ENCODE measurements around the gene DHX35.
A peak's percentile ranks its signal among the peaks of the same experiment; 100 is the strongest.

DHX35 gene

DNA sequence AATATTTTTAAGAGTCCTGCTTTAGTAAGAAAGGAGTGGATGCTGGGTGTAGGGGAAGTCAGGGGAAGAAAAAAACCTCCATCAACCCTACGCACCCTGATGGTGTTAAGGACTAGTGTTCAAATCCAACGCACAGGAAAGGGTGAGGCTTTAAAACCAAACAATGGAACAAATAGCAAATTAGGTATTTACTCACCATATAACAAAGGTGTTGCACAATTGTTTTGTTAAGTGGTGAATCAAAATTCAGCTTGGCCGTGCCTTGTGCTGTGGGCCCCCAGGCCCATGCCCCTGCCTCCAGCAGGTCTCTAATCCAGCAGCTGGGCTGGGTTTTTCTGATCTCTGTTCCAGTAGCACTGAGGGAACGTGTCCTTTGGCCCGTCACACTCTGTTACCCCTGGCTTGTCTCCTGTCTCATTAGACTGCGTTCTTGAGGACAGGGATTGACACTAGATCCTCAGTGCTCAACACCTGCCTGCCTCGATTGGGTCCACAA is 24.1 kb upstream of the DHX35 start:
- TF ChIP-seq, protein P1, sequence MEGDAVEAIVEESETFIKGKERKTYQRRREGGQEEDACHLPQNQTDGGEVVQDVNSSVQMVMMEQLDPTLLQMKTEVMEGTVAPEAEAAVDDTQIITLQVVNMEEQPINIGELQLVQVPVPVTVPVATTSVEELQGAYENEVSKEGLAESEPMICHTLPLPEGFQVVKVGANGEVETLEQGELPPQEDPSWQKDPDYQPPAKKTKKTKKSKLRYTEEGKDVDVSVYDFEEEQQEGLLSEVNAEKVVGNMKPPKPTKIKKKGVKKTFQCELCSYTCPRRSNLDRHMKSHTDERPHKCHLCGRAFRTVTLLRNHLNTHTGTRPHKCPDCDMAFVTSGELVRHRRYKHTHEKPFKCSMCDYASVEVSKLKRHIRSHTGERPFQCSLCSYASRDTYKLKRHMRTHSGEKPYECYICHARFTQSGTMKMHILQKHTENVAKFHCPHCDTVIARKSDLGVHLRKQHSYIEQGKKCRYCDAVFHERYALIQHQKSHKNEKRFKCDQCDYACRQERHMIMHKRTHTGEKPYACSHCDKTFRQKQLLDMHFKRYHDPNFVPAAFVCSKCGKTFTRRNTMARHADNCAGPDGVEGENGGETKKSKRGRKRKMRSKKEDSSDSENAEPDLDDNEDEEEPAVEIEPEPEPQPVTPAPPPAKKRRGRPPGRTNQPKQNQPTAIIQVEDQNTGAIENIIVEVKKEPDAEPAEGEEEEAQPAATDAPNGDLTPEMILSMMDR (IDR thresholded peaks at IDR 0.05; ENCODE audit: poor library complexity, severe bottlenecking), result no peak
- H3K36me3 ChIP-seq (ENCODE audit: low read depth), result peaks cover 89% of the 10 kb centered on the region
- peak; percentile 58 for DNase-seq (ENCODE audit: low spot score)

DNA sequence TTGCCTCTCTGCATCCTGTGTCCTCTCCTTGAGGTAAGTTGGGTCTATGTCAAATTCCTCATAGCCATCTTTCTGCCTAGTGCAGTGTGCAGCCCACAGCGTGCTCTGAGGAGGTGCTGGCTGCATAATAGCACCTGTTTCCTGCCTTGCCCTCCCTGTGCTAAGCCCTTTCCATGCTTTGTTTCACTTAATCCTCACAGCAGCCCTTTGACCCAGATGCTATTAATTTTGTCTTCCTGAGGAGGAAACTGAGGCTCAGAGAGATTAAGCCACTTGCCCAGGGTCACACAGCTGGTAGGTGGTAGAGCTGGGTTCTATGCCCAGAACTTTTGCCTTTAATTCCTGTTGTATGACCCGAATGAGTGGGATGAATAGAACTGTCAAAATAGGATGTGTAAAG is 22.5 kb upstream of the DHX35 start:
- Histone ChIP-seq H3K27me3 (ENCODE audit: insufficient read depth, poor library complexity, severe bottlenecking) (no peaks in the 10 kb centered on the region), H3K36me3 (ENCODE audit: low read depth) (peaks cover 92% of the 10 kb centered on the region), H3K4me3 (ENCODE audit: severe bottlenecking) (no peak overlapping the region), H3K4me1 (ENCODE audit: insufficient read depth, poor library complexity, severe bottlenecking) (peaks cover 16% of the 10 kb centered on the region), H3K9me3 (ENCODE audit: severe bottlenecking) (no peaks in the 10 kb centered on the region), H3K27ac (ENCODE audit: poor library complexity, severe bottlenecking) (no peak overlapping the region)
- no peak for ATAC-seq (ENCODE audit: low read depth)
- no peak for DNase-seq (ENCODE audit: low spot score)
- TF ChIP-seq, protein P1 (IDR thresholded peaks at IDR 0.05; ENCODE audit: poor library complexity, severe bottlenecking), result no peak

More for the DNA sequence above, 24.1 kb upstream of the DHX35 start:
- Histone ChIP-seq H3K9me3 (ENCODE audit: severe bottlenecking) (no peaks in the 10 kb centered on the region), H3K4me1 (ENCODE audit: insufficient read depth, poor library complexity, severe bottlenecking) (peaks cover 27% of the 10 kb centered on the region), H3K4me3 (ENCODE audit: severe bottlenecking) (no peak overlapping the region), H3K27me3 (ENCODE audit: insufficient read depth, poor library complexity, severe bottlenecking) (no peaks in the 10 kb centered on the region), H3K27ac (ENCODE audit: poor library complexity, severe bottlenecking) (no peak overlapping the region)
- peak; percentile 11 for ATAC-seq (ENCODE audit: low read depth)

DNA sequence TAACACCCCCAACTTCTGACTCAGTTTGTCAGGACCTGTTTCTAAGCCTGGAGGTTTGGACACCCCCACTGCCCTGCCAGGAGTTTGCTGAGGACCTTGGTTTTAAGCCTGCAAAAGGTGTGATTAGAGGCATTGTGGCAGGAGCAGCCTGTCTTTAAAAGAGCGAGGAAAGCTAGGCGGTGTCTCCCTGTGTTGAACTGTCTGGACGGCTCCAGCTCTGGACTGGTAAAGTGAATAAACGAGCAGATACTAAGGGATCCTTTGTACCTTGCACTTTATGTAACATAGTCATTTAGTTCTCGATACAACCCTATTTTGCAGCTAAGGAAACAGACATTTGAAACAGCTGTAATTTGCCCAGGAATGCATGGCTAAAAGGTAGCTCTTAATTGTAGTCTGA is 21.5 kb upstream of the DHX35 start:
- DNase-seq (ENCODE audit: low spot score) (peak; percentile 51), ATAC-seq (ENCODE audit: low read depth) (no peak)
- no peaks in the 10 kb centered on the region for H3K9me3 ChIP-seq (ENCODE audit: severe bottlenecking)
- H3K4me3 ChIP-seq (ENCODE audit: severe bottlenecking), result no peak overlapping the region
- no peak overlapping the region for H3K27ac ChIP-seq (ENCODE audit: poor library complexity, severe bottlenecking)
- H3K36me3 ChIP-seq (ENCODE audit: low read depth), result peaks cover 95% of the 10 kb centered on the region
- peaks cover 6% of the 10 kb centered on the region for H3K4me1 ChIP-seq (ENCODE audit: insufficient read depth, poor library complexity, severe bottlenecking)
- TF ChIP-seq, protein P1 (IDR thresholded peaks at IDR 0.05; ENCODE audit: poor library complexity, severe bottlenecking), result no peak
- H3K27me3 ChIP-seq (ENCODE audit: insufficient read depth, poor library complexity, severe bottlenecking), result no peaks in the 10 kb centered on the region

DNA sequence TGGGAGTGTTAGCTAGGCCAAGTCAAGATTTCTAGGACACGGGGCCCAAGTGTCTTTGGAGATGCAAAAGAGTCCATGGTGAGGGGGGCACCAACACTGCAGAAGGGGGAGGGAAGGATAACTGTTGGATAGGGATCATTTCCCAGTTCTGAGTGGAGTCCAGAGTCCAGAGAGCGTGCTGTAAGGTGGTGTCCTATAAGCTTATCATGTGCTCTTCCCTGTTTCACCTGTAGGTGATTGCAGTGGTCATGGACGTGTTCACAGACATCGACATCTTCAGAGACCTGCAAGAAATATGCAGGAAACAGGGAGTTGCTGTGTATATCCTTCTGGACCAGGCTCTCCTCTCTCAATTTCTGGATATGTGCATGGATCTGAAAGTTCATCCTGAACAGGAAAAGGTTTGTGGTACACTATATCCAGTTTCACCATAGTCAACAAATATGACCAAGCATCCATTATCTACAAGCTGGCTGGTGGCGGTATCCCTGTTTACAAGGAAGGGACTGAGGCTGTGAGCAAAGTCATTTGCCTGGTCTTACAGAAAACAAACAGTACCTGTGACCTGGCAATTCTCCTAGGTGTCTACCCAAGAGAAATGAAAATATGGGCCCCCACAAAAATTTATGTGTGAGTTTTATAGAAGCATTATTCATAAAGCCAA is 20.3 kb upstream of the DHX35 start:
- TF ChIP-seq, protein P1 (IDR thresholded peaks at IDR 0.05; ENCODE audit: poor library complexity, severe bottlenecking), result no peak
- Histone ChIP-seq H3K4me1 (ENCODE audit: insufficient read depth, poor library complexity, severe bottlenecking) (no peaks in the 10 kb centered on the region), H3K36me3 (ENCODE audit: low read depth) (peaks cover 95% of the 10 kb centered on the region), H3K4me3 (ENCODE audit: severe bottlenecking) (no peak overlapping the region), H3K27ac (ENCODE audit: poor library complexity, severe bottlenecking) (no peak overlapping the region), H3K9me3 (ENCODE audit: severe bottlenecking) (no peaks in the 10 kb centered on the region), H3K27me3 (ENCODE audit: insufficient read depth, poor library complexity, severe bottlenecking) (no peaks in the 10 kb centered on the region)
- DNase-seq (ENCODE audit: low spot score) (no peak), ATAC-seq (ENCODE audit: low read depth) (peak; percentile 38; the same call in 1 of the 3 replicates)

DNA sequence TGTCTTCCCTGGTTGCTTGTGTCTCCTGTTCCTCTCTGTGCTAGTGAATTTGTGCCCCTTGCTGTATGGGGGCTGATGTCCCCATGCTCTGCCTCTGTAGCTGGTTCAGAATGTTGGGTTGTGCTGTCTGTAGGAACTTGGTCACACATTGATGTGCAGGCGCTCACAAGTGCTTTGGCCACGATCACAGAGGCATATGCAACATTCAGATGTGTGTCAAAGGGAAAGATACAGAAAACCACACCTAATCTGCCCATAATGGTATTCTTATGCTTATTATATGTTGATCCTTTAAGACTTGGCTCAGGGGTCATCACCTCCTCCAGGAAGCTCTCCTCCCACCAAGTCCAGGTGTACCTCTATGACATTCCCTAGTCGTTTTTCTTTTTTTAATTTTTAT is 17.1 kb upstream of the DHX35 start:
- Histone ChIP-seq H3K4me1 (ENCODE audit: insufficient read depth, poor library complexity, severe bottlenecking) (no peaks in the 10 kb centered on the region), H3K27ac (ENCODE audit: poor library complexity, severe bottlenecking) (no peak overlapping the region), H3K36me3 (ENCODE audit: low read depth) (peaks cover 97% of the 10 kb centered on the region), H3K4me3 (ENCODE audit: severe bottlenecking) (no peak overlapping the region), H3K27me3 (ENCODE audit: insufficient read depth, poor library complexity, severe bottlenecking) (no peaks in the 10 kb centered on the region), H3K9me3 (ENCODE audit: severe bottlenecking) (no peaks in the 10 kb centered on the region)
- TF ChIP-seq, protein P1 (IDR thresholded peaks at IDR 0.05; ENCODE audit: poor library complexity, severe bottlenecking), result no peak
- DNase-seq (ENCODE audit: low spot score), result no peak
- no peak for ATAC-seq (ENCODE audit: low read depth)

Measured in RWPE2 (cell line).